Neutrophil (primary cell): ENCODE data around the gene KCNJ1.
A peak's percentile ranks its signal among the peaks of the same experiment; 100 is the strongest.

Experiments used
- H3K27ac ChIP-seq: fragments of 200-600 bp; sonication (generic); 2 replicates; pipeline ENCODE4 v1.5.1; 2016; ENCODE audit warnings: mild to moderate bottlenecking, moderate library complexity
- H3K27me3 ChIP-seq: fragments of 200-600 bp; sonication (generic); 2 replicates; pipeline ENCODE4 v1.6.0; 2016; ENCODE audit warnings: mild to moderate bottlenecking
- H3K36me3 ChIP-seq: fragments of 200-600 bp; sonication (generic); 2 replicates; pipeline ENCODE4 v1.5.1; 2017
- H3K4me1 ChIP-seq, 2 experiments: fragments of 200-600 bp in 1 of 2; sonication (generic) in 1 of 2; 1 replicate in 1 of 2; 2 replicates in 1 of 2; pipeline versions ENCODE4 v1.5.1 to v1.6.1; 2013 to 2016; ENCODE audit warnings: low read depth in 1 of 2, low read length in 1 of 2, mild to moderate bottlenecking in 1 of 2, moderate library complexity in 1 of 2; ENCODE audit not compliant: control insufficient read depth in 1 of 2, insufficient read depth in 1 of 2
- H3K4me3 ChIP-seq, 2 experiments: fragments of 200-600 bp in 1 of 2; sonication (generic) in 1 of 2; 1 replicate in 1 of 2; 2 replicates in 1 of 2; pipeline ENCODE4 v1.5.1; 2013 to 2016; ENCODE audit warnings: low read depth in 1 of 2, low read length in 1 of 2, mild to moderate bottlenecking in 1 of 2, moderate library complexity in 1 of 2
- H3K9me3 ChIP-seq: fragments of 200-600 bp; sonication (generic); 2 replicates; pipeline ENCODE4 v1.5.1; 2016
- TF ChIP-seq, protein P1 (sequence below): fragments of 200-600 bp; sonication (generic); IDR thresholded peaks from 2 replicates; pipeline ENCODE4 v1.5.1; 2016; ENCODE audit warnings: antibody characterized with exemption

KCNJ1 gene

DNA sequence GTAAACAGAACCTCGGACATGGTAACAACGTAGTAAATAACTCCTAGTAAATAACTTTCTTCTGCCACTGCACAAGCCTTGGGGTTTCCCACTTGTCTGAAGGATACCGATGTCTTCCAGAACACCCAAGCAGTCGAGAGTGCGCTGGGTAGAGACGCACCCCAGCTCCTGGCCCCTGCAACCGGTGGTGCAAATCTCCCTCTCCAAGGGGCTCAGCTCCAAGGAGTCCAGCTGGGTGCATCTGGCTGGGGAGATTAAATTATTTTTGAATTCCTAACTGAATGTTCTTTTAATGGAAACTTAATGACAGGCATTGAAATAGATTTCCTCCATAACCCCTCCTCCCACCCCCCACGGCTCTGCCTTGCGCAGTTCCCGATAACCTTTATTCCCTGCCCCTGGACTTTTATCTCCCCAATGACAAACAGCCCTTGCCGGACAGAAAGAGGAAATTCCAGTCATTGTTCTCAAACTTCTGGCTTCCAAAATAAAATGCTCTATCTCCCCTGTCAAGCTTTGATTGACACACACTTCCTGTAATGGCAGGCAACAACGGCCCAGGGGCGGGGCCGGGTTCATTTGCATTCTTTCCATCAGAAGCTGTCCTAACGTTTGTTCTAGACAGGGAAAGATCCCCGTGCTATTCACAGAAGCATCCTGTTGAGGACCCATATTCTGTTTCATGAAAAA lies 31.2 kb downstream of the KCNJ1 start:
- TF ChIP-seq, protein P1, sequence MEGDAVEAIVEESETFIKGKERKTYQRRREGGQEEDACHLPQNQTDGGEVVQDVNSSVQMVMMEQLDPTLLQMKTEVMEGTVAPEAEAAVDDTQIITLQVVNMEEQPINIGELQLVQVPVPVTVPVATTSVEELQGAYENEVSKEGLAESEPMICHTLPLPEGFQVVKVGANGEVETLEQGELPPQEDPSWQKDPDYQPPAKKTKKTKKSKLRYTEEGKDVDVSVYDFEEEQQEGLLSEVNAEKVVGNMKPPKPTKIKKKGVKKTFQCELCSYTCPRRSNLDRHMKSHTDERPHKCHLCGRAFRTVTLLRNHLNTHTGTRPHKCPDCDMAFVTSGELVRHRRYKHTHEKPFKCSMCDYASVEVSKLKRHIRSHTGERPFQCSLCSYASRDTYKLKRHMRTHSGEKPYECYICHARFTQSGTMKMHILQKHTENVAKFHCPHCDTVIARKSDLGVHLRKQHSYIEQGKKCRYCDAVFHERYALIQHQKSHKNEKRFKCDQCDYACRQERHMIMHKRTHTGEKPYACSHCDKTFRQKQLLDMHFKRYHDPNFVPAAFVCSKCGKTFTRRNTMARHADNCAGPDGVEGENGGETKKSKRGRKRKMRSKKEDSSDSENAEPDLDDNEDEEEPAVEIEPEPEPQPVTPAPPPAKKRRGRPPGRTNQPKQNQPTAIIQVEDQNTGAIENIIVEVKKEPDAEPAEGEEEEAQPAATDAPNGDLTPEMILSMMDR = no peak
- Histone ChIP-seq H3K9me3 (no peaks in the 10 kb centered on the region), H3K4me3 (no peak overlapping the region), H3K4me1 (peaks cover 7 to 23% of the 10 kb centered on the region in 2 experiments), H3K27me3 (no peaks in the 10 kb centered on the region), H3K27ac (no peak overlapping the region), H3K36me3 (no peaks in the 10 kb centered on the region)

DNA sequence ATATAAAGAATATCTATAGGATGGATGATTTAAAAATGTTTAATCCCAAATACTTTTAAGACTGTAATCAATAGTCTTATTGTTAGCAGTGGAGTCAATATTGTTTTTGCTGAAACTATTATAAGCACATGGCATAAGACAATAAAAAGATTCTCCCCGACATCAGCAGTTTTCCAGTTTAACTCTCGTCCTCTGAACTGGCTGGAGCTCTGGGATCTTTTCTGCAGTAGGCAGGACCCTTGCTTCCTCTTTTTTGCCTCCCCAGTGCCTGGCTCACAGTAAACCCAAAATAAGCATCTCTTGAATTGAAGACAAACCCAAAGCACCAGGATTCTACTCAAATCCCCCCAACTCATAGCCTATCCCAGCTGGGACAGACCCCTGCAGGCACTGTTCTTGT lies 32.9 kb downstream of the KCNJ1 start:
- H3K27ac ChIP-seq = no peak overlapping the region
- H3K4me3 ChIP-seq = no peak overlapping the region
- no peaks in the 10 kb centered on the region for H3K36me3 ChIP-seq
- H3K4me1 ChIP-seq = peaks cover 10 to 26% of the 10 kb centered on the region in 2 experiments
- H3K27me3 ChIP-seq = no peaks in the 10 kb centered on the region
- TF ChIP-seq, protein P1 = no peak
- no peaks in the 10 kb centered on the region for H3K9me3 ChIP-seq

DNA sequence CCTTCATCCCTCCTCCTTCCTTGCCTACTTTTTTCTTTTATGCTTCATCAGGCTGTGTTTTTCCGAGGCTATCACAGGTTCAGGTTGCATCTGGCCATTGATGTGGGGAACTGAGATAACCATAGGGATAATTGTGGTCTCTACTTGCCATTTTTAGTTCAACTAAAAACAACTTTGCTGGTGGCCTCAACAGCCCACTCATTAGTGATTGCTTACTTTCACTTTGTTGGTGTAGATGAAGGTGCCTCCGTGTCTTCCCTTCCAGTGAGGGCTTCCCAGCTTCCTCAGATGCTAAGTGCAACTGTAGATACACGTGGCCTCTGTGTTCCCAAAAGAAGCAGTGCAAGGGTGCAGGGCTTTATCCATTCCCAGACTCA lies 35.0 kb downstream of the KCNJ1 start:
- H3K4me1 ChIP-seq = peaks cover 11 to 23% of the 10 kb centered on the region in 2 experiments

DNA sequence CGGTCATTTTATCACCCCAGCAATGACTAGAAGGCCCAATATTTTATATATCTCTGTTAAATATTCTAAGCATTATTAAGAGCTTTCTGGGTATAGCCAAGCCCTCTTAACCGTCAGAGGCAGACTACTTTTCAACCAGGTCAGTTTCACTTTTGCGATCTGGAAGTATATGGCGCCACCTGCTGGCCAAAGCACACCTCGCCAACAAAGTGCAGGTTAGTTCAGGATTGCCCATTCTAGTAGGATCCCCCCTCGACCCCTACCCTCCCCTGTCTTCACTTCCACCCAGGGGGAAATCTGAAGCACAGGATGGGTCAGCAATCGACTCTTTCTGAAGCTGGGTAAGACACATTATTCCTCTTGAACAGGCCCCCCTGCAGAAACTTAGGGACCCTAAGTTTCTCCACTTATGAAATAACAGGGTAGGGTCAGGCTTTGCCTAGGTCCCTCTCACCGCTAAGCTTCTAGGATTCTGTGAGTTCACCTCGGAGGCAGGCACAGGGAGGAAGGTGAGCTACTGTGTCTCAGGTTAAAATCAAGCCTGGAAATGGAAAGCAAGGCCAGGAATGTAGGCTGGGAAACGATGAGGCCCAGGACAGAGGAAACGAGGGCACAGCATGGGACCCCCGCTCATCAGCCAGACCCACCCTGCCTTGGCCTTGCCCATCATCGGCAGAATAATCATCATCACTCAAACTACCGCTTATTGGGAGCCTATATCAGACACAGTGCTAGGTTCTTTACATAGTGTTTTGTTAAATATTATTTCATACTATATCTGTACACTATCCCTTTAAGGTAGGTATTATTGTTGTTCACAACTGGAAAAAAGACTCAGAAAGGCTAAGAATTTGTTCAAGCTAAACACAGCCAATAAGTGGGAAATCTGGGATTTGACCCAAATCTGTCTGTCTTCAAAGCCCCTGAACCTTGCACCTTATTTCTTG lies 35.6 kb downstream of the KCNJ1 start:
- TF ChIP-seq, protein P1 = peak; percentile 84
- no peaks in the 10 kb centered on the region for H3K27me3 ChIP-seq
- H3K36me3 ChIP-seq = no peaks in the 10 kb centered on the region
- H3K27ac ChIP-seq = no peak overlapping the region
- H3K4me3 ChIP-seq = peak overlapping the region; percentile 21 to 44
- no peaks in the 10 kb centered on the region for H3K9me3 ChIP-seq
- H3K4me1 ChIP-seq = peaks cover 13 to 24% of the 10 kb centered on the region in 2 experiments

More for the DNA sequence above, 35.0 kb downstream of the KCNJ1 start:
- H3K27me3 ChIP-seq = no peaks in the 10 kb centered on the region
- no peak overlapping the region for H3K4me3 ChIP-seq
- H3K9me3 ChIP-seq = no peaks in the 10 kb centered on the region
- TF ChIP-seq, protein P1 = no peak
- no peak overlapping the region for H3K27ac ChIP-seq
- no peaks in the 10 kb centered on the region for H3K36me3 ChIP-seq

DNA sequence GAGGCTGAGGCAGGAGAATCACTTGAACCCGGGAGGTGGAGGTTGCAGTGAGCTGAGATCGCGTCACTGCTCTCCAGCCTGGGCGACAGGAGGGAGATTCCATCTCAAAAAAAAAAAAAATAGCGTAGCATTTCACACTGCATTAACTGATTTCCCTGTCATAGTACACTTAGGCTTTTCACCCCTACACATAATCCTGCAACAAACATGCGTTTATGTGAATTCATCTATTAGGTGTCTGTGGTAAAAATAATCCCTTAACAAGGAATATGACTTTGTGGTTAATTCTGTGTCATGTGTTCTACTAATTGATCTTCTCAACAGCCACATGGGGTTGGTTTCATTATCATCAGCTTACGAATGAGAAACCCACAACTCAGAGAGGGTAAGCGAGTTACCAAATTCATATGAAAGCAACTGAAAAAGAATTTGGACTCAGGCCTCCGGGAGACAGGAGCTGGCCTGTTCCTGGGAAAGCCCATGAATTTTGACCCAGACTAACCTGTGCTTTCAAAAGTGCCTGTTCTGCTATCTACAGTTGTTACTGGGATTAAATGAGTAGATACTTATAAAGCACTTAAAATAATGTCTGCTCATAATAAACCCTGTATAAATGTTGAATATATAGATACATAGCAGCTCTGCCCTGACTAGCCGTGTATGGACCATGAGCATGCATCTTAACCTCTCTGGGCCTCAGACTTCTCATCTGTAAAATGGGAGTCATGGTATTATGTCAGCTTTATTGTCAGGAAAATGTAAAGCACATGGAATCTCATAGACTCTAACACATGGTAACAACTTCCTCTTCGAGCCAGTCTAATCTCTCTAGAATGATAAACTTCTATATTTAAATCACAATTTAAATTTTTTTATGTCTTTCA lies 36.6 kb downstream of the KCNJ1 start:
- TF ChIP-seq, protein P1 = no peak
- Histone ChIP-seq H3K27ac (no peak overlapping the region), H3K4me1 (peaks cover 13 to 15% of the 10 kb centered on the region in 2 experiments), H3K9me3 (no peaks in the 10 kb centered on the region), H3K4me3 (peak overlapping the region; percentile 21 to 44), H3K27me3 (no peaks in the 10 kb centered on the region), H3K36me3 (no peaks in the 10 kb centered on the region)
